BE2C (cell line): ENCODE measurements around the gene BTNL3. TPM values are rescaled to one million over a fixed set of nuclear protein-coding genes. Genes with fewer than 3 reads are reported as not detected.

Source experiments
- DNase-seq: peaks from one replicate; pipeline ENCODE4 v3.0.0-alpha.2; 2020
- H3K27me3 ChIP-seq: fragments of 250-450 bp; sonication (Bioruptor Pico); 2 replicates; pipeline ENCODE4 v1.5.1; 2020; ENCODE audit warnings: mild to moderate bottlenecking
- H3K36me3 ChIP-seq: fragments of 250-450 bp; sonication (Bioruptor Pico); 2 replicates; pipeline ENCODE4 v1.5.1; 2020; ENCODE audit warnings: mild to moderate bottlenecking
- H3K4me1 ChIP-seq: fragments of 250-450 bp; sonication (Bioruptor Pico); 2 replicates; pipeline ENCODE4 v1.5.1; 2020
- H3K4me3 ChIP-seq: 2 replicates; pipeline ENCODE4 v1.5.1; 2011; ENCODE audit warnings: low read depth, low read length
- H3K9me3 ChIP-seq: fragments of 250-450 bp; sonication (Bioruptor Pico); 2 replicates; pipeline ENCODE4 v1.5.1; 2020
- CTCF ChIP-seq: IDR thresholded peaks from 2 replicates; pipeline ENCODE4 v1.5.1; 2012; ENCODE audit warnings: mild to moderate bottlenecking, low read depth, low read length
- polyA plus RNA-seq: library from polyadenylated mRNA; unstranded; fragments of >200 nt; gene quantifications from one replicate; pipeline ENCODE4 v1.2.1, GENCODE V29; 2012; ENCODE audit warnings: low read depth, missing spikeins; ENCODE audit not compliant: insufficient read length, insufficient read depth

BTNL3 gene
- polyA plus RNA-seq: not detected

GRCh38 chr5:180988592-180988991 is at the start of gene BTNL3:
Gene BTNL3 (plus strand): TSS chr5:180988846. CDS start chr5:180989029, 183 bp downstream.
- Histone ChIP-seq H3K36me3 (no peaks in the 10 kb centered on the region), H3K4me3 (no peak within 1 kb of the TSS), H3K27me3 (no peaks in the 10 kb centered on the region), H3K4me1 (no peaks in the 10 kb centered on the region), H3K9me3 (no peaks in the 10 kb centered on the region)
- TF ChIP-seq CTCF: no peak
- no peak for DNase-seq

GRCh38 chr5:180950291-180950949 is 38.2 kb upstream of the BTNL3 start:
- no peak for TF ChIP-seq CTCF
- no peaks in the 10 kb centered on the region for H3K27me3 ChIP-seq
- no peak overlapping the region for H3K4me3 ChIP-seq
- DNase-seq: no peak
- no peaks in the 10 kb centered on the region for H3K4me1 ChIP-seq
- no peaks in the 10 kb centered on the region for H3K36me3 ChIP-seq
- H3K9me3 ChIP-seq: no peaks in the 10 kb centered on the region

GRCh38 chr5:180959661-180960060 is 29.0 kb upstream of the BTNL3 start:
- DNase-seq: no peak
- Histone ChIP-seq H3K4me3 (no peak overlapping the region), H3K4me1 (no peaks in the 10 kb centered on the region), H3K27me3 (peaks cover 16% of the 10 kb centered on the region), H3K9me3 (no peaks in the 10 kb centered on the region), H3K36me3 (no peaks in the 10 kb centered on the region)
- TF ChIP-seq CTCF: no peak

- no peak for TF ChIP-seq CTCF
- H3K4me1 ChIP-seq: no peaks in the 10 kb centered on the region
- H3K4me3 ChIP-seq: no peak overlapping the region
- no peaks in the 10 kb centered on the region for H3K9me3 ChIP-seq
- H3K27me3 ChIP-seq: peaks cover 16% of the 10 kb centered on the region
- DNase-seq: no peak
- no peaks in the 10 kb centered on the region for H3K36me3 ChIP-seq
Observed at GRCh38 chr5:180960209-180960608, 28.4 kb upstream of the BTNL3 start.

- Histone ChIP-seq H3K4me1 (no peaks in the 10 kb centered on the region), H3K9me3 (no peaks in the 10 kb centered on the region), H3K36me3 (no peaks in the 10 kb centered on the region), H3K27me3 (no peaks in the 10 kb centered on the region; the same call in 1 of the 2 replicates), H3K4me3 (no peak overlapping the region)
- DNase-seq: no peak
- no peak for TF ChIP-seq CTCF
Observed at GRCh38 chr5:180969406-180969805, 19.2 kb upstream of the BTNL3 start.

- Histone ChIP-seq H3K27me3 (no peaks in the 10 kb centered on the region; the same call in 1 of the 2 replicates), H3K9me3 (no peaks in the 10 kb centered on the region), H3K36me3 (no peaks in the 10 kb centered on the region), H3K4me3 (no peak overlapping the region), H3K4me1 (no peaks in the 10 kb centered on the region)
- TF ChIP-seq CTCF: no peak
- DNase-seq: no peak
Observed at GRCh38 chr5:180970336-180970735, 18.3 kb upstream of the BTNL3 start.
